HG03565 (cell line): Measurements from ENCODE around the gene FAM131C.

Source experiments
- ATAC-seq: cut with Tn5 transposase; IDR thresholded peaks from one replicate; pipeline ENCODE4 v1.9.1; 2021; ENCODE audit warnings: mild to moderate bottlenecking, moderate library complexity; ENCODE audit not compliant: unreplicated experiment

FAM131C gene

GRCh38 chr1:16073490-16074119 is at the start of gene FAM131C:
Gene FAM131C (minus strand): TSS chr1:16073651. CDS start chr1:16073442, 209 bp downstream.
- no peak for ATAC-seq

- ATAC-seq = no peak
Measured at GRCh38 chr1:16122916-16123315, 49.5 kb upstream of the FAM131C start.

- no peak for ATAC-seq
Measured at GRCh38 chr1:16122350-16122881, 49.0 kb upstream of the FAM131C start.

- ATAC-seq = no peak
Measured at GRCh38 chr1:16120940-16121410, 47.5 kb upstream of the FAM131C start.

- ATAC-seq = no peak
Measured at GRCh38 chr1:16120407-16120806, 47.0 kb upstream of the FAM131C start.

- no peak for ATAC-seq
Measured at GRCh38 chr1:16119926-16120325, 46.5 kb upstream of the FAM131C start.

- ATAC-seq = no peak
Measured at GRCh38 chr1:16119504-16119903, 46.1 kb upstream of the FAM131C start.

- ATAC-seq = no peak
Measured at GRCh38 chr1:16118706-16119105, 45.3 kb upstream of the FAM131C start.

- no peak for ATAC-seq
Measured at GRCh38 chr1:16117936-16118335, 44.5 kb upstream of the FAM131C start.

- ATAC-seq = no peak
Measured at GRCh38 chr1:16117369-16117768, 43.9 kb upstream of the FAM131C start.

GRCh38 chr1:16116625-16117024 is 43.2 kb upstream of the FAM131C start:
- no peak for ATAC-seq

GRCh38 chr1:16116002-16116401 is 42.6 kb upstream of the FAM131C start:
- ATAC-seq = no peak

- ATAC-seq = no peak
Measured at GRCh38 chr1:16115468-16115983, 42.1 kb upstream of the FAM131C start.

GRCh38 chr1:16114527-16115467 is 41.3 kb upstream of the FAM131C start:
- ATAC-seq = no peak

- no peak for ATAC-seq
Measured at GRCh38 chr1:16112596-16113555, 39.4 kb upstream of the FAM131C start.

- no peak for ATAC-seq
Measured at GRCh38 chr1:16111771-16112595, 38.5 kb upstream of the FAM131C start.

- no peak for ATAC-seq
Measured at GRCh38 chr1:16110884-16111283, 37.4 kb upstream of the FAM131C start.

GRCh38 chr1:16110456-16110855 is 37.0 kb upstream of the FAM131C start:
- ATAC-seq = no peak

GRCh38 chr1:16109571-16109970 is 36.1 kb upstream of the FAM131C start:
- no peak for ATAC-seq
